ENCODE results near the gene UBE2E2.
"Not testable (repeated sequence)": the region's sequence is repeated elsewhere in the genome, so short reads cannot be mapped to it uniquely, and the experiment has no call there.

The UBE2E2 gene

GRCh38 chr3:23202921-23203707 lies at the start of gene UBE2E2:
Gene UBE2E2, plus strand, starts transcription at chr3:23203327.
- peak; percentile 9 for DNase-seq (ENCODE audit: low read depth)

- DNase-seq (ENCODE audit: low read depth), result no peak
Measured at GRCh38 chr3:23153436-23153835, 49.7 kb upstream of the UBE2E2 start.

GRCh38 chr3:23157331-23157730 lies 45.8 kb upstream of the UBE2E2 start:
- no peak for DNase-seq (ENCODE audit: low read depth)

- DNase-seq (ENCODE audit: low read depth), result no peak
Measured at GRCh38 chr3:23159929-23160328, 43.2 kb upstream of the UBE2E2 start.

DNA sequence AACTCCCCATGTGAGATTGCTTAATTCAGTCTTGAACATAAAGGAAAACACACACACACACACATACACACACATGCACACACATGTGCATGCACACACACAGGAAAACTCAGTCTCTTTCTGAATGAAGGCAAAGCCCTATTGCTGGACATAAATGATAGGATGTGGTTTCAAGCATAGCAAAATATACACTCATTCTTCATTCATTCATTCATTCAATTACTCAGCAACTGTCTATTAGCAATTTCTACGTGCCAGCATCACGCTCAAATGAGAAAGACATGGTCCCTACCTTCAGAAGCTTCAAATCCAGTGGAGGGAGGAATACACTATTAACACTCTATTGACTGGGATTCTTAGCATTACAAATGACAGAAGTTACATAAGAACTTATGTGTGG lies 41.8 kb upstream of the UBE2E2 start:
- no peak for DNase-seq (ENCODE audit: low read depth)

DNA sequence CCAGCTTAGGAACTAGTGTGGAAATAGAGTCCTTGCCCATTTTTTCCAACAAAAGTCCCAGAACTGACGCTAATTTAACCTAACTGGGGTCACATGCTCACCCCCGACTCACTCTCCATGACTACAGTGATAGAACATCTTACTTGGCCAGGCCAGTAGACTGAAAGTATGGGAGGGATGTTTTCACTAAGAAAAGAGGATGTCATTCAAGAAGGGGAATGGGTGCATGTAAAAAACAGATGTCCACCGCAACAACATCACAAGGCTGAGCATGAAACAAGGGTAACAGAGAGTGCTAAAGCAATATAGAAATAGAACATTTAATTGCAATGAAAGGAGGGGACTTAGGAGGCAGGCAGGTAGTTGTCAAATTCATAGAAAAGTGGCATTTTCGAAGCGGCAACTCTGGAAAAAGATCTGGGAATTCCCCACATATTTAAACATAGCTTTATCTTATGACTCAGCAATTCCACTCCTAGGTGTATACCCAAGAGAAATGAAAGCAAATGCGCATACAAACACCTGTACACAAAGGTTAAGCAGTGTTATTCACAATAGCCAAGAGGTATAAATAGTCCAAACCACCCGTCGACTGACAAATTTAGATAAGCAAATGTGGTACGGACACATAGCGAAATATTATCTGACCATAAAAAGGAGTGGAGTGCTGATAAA lies 41.1 kb upstream of the UBE2E2 start:
- no peak for DNase-seq (ENCODE audit: low read depth)

DNA sequence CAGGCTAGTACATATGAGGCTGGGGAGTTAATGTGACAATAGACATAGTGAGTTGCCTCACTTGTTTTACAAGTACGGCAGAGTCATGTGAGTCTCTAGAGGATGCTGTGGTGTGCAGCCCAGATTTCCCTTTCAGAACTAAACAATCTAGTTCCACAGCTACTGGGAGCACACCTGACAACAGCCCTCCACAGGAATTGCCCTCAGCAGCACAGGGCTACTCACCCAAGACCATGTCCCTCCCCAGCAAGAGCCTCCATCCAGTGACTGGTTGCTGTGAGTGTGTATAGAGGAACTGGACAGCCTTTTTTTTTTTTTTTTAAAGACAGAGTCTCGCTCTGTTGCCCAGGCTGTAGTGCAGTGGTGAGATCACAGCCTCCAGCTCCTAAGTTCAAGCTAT lies 40.2 kb upstream of the UBE2E2 start:
- DNase-seq (ENCODE audit: low read depth), result no peak

DNA sequence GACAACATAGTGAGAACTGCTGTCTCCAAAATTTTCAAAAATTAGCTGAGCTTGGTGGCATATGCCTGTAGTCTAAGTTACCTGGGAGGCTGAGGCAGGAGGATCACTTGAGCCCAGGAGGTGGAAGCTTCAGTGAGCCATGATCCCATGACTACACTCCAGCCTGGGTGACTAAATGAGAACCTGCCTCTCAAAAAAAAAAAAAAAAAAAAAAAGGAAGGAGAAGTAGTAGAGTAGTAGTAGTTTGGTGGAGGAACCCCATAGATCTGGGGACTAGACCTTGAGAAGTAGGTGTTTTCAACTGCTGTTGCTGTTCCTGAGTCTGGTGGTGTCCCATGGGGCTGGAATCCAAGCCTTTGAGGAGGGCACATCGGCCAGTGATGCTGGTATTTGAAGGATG lies 38.4 kb upstream of the UBE2E2 start:
- DNase-seq (ENCODE audit: low read depth), result no peak

DNA sequence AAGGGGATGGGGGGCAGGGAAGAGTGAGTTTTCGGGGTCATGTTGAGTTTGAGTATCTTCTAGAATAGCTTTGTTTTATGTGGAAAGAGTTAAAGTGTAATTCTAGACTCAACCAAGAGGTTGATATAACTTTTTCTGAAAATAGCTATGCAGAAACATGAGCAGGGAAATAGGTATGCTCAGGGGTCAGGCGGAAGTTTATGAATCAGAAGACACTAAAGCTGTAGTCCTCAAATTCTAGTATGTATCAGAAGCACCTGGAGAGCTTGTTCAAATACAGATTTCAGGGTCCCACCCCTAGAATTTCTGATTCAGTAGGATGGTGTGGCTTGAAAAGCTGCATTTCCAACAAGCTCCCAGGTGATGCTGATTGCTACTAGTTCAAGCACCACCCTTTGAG lies 37.6 kb upstream of the UBE2E2 start:
- no peak for DNase-seq (ENCODE audit: low read depth)

DNA sequence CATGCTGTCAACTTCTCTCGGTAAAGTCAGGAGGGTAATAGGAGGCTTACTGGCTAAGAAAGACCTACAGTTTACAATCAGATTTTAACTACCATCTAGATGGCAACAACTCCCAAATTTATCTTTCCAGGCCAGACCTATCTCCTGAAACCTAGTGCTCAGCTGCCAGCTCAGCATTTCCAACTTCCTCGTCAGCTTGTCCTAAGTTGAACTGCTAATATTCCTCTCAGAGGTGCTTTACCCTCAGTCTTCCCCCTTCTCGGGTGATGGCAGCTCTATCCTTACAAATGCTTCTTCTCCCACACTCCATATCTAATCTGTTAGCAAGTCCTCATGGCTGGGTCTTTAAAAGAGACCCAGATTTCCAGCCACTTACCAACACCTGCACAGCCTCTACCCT lies 36.9 kb upstream of the UBE2E2 start:
- DNase-seq (ENCODE audit: low read depth), result no peak

- DNase-seq (ENCODE audit: low read depth), result no peak
Measured at GRCh38 chr3:23166845-23167244, 36.3 kb upstream of the UBE2E2 start.

- no peak for DNase-seq (ENCODE audit: low read depth)
Measured at GRCh38 chr3:23169551-23169950, 33.6 kb upstream of the UBE2E2 start.

DNA sequence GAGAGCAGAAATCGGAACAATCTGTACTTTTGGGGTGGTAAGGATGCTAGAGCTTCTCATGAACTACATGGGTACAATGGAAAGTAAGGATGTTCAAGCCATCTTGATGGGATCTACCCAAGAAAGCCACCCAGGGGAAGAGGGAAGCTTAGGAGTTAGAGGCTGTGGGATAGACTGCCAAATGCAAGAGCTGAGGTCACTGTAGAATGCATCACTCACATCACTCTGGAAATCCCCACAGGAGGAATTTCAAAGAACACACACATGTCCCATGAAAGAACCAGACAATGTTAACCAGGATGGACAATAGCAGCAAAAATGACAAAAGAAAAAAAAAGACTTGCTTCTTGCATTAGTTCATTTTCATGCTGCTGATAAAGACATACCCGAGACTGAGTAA lies 32.8 kb upstream of the UBE2E2 start:
- DNase-seq (ENCODE audit: low read depth), result no peak

GRCh38 chr3:23172059-23172458 lies 31.1 kb upstream of the UBE2E2 start:
- DNase-seq (ENCODE audit: low read depth), result no peak

DNA sequence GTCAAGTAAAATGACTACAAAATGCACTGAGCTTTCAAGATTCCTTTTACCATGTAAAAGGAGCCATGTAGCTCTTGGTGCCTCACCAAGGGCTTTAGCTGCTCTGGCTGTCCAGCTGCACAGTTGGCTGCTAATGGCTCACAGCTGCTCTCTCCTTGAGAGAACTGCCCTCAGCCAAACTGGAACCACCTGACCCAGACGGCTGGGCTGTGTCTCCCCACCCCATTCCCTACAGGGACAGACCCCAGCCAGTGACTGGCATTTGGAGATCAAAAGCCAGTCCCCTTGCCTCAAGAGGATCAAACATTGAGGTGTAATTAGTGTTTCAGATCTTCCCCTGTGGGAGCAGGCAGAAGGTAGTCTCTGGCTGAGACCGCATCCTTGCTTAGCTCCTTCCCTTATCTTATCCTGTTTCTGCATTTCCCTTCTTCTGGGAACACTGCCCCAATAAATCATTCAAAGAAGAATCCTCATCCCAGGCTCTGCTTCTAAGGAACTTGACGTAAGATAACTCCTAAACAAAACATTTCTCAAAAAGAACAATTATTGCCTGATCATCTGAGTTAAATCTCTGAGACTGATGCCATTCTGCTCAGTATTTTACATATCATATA lies 28.6 kb upstream of the UBE2E2 start:
- DNase-seq (ENCODE audit: low read depth), result no peak

- DNase-seq (ENCODE audit: low read depth), result no peak
Measured at GRCh38 chr3:23175341-23176083, 27.6 kb upstream of the UBE2E2 start.

DNA sequence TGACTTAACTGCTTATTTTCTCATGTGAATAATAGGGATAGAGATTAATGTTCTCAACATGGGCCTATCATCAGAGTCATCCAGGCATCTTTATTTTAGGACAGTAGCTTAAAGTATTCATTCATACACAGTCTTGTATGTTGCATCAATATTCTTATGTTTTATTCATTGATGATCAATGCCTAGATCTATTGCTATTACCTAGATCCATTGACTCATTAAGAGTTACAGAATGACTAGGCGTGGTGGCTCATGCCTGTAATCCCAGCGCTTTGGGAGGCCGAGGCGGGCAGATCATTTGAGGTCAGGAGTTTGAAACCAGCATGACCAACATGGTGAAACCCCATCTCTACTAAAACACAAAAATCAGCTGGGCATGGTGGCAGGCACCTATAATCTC lies 26.3 kb upstream of the UBE2E2 start:
- DNase-seq (ENCODE audit: low read depth), result not testable (repeated sequence)

DNA sequence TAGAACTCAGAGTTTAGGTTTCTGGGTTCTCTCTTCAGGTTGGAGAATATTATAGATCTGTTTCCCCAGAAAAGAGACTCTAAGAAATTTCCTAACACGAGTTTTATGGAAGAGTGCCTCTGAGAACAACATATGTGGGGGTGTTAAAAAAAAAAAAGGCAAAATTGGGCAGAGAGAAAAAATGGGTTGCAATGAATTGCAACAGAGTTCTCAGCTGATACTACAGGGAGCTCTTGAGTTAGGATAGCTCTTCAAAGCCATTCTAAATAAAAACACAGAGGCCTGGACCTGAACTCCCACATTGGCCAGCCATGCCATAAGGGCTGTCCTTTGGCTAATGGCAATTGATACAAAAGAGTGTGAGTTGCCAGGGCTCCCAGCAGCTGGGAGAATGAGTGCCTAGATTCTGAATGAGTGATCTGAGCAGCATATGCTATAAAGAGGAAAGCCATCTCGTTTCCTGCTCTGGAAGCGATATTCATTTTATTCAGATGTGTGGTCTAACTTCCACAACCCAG lies 20.1 kb upstream of the UBE2E2 start:
- no peak for DNase-seq (ENCODE audit: low read depth)

GRCh38 chr3:23183731-23184130 lies 19.4 kb upstream of the UBE2E2 start:
- no peak for DNase-seq (ENCODE audit: low read depth)

GRCh38 chr3:23185861-23186260 lies 17.3 kb upstream of the UBE2E2 start:
- no peak for DNase-seq (ENCODE audit: low read depth)

- no peak for DNase-seq (ENCODE audit: low read depth)
Measured at GRCh38 chr3:23189187-23189586, 13.9 kb upstream of the UBE2E2 start.

DNA sequence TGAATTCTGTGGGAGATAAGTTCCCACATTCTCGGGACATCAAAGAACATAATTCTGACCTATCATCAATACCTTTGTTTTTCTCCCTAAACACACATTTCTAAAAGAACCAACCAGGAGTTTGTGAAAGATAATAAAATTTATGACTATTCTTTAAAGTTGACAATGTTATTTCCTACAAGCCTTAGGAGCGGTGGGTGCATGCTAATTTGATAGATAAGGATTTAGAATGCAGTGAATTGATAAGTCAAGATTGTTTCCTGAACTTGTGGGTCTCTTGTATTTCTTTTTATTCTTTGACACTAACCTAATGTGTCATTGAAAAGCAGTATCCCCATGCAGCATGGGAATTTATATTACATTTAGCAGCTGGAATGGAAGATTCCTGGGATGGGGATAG lies 10.3 kb upstream of the UBE2E2 start:
- no peak for DNase-seq (ENCODE audit: low read depth)
